Osteoblast (primary cell): ENCODE data around the gene TARP.
"Not testable (repeated sequence)": the region's sequence is repeated elsewhere in the genome, so short reads cannot be mapped to it uniquely, and the experiment has no call there.

Source experiments
- DNase-seq: peaks from one replicate; pipeline ENCODE4 v3.0.0; 2011; ENCODE audit warnings: low spot score, mixed read lengths; ENCODE audit not compliant: insufficient read length; ENCODE audit errors: missing footprints
- H2AFZ ChIP-seq: 2 replicates; pipeline ENCODE4 v1.6.0; 2011; ENCODE audit warnings: mild to moderate bottlenecking, low read length
- H3K27ac ChIP-seq: 2 replicates; pipeline ENCODE4 v1.5.1; 2011; ENCODE audit warnings: mild to moderate bottlenecking, low read depth, low read length, moderate library complexity
- H3K27me3 ChIP-seq: 2 replicates; pipeline ENCODE4 v1.6.0; 2012; ENCODE audit warnings: mild to moderate bottlenecking, control low read depth, inconsistent platforms, low read length, moderate library complexity; ENCODE audit not compliant: insufficient read depth
- H3K36me3 ChIP-seq: 2 replicates; pipeline ENCODE4 v1.5.1; 2011; ENCODE audit warnings: mild to moderate bottlenecking, low read length, control low read depth, moderate library complexity; ENCODE audit not compliant: insufficient read depth
- H3K4me1 ChIP-seq: 2 replicates; pipeline ENCODE4 v1.5.1; 2011; ENCODE audit warnings: mild to moderate bottlenecking, low read length, control low read depth, moderate library complexity; ENCODE audit not compliant: insufficient read depth
- H3K4me2 ChIP-seq: 2 replicates; pipeline ENCODE4 v1.6.0; 2011; ENCODE audit warnings: mild to moderate bottlenecking, low read length; ENCODE audit not compliant: insufficient read depth
- H3K4me3 ChIP-seq: fragments of 200-600 bp; sonication (generic); 3 replicates; pipeline ENCODE4 v1.5.1; 2012; ENCODE audit warnings: mild to moderate bottlenecking, low read length, inconsistent platforms; ENCODE audit not compliant: insufficient read depth
- H3K79me2 ChIP-seq: 2 replicates; pipeline ENCODE4 v1.6.0; 2012; ENCODE audit warnings: mild to moderate bottlenecking, low read length, control low read depth, inconsistent platforms; ENCODE audit not compliant: insufficient read depth
- H3K9me3 ChIP-seq: 2 replicates; pipeline ENCODE4 v1.5.1; 2011; ENCODE audit warnings: low read depth, low read length, control low read depth
- H4K20me1 ChIP-seq: 2 replicates; pipeline ENCODE4 v1.6.0; 2012; ENCODE audit warnings: mild to moderate bottlenecking, low read length, control low read depth; ENCODE audit not compliant: insufficient read depth
- CTCF ChIP-seq: IDR thresholded peaks from 2 replicates; pipeline ENCODE4 v1.5.1; 2011; ENCODE audit warnings: mild to moderate bottlenecking, low read depth, low read length, moderate library complexity; ENCODE audit errors: extremely low read depth

Gene TARP

GRCh38 chr7:38274927-38275620 lies 1.6 kb upstream of the TARP start:
- Histone ChIP-seq H3K4me1 (no peaks in the 10 kb centered on the region), H3K4me3 (no peak overlapping the region), H2AFZ (no peak overlapping the region), H3K9me3 (no peaks in the 10 kb centered on the region), H3K79me2 (no peaks in the 10 kb centered on the region), H3K36me3 (no peaks in the 10 kb centered on the region), H3K27ac (no peak overlapping the region), H4K20me1 (no peaks in the 10 kb centered on the region), H3K4me2 (no peak overlapping the region), H3K27me3 (no peaks in the 10 kb centered on the region)
- DNase-seq = no peak
- no peak for TF ChIP-seq CTCF

GRCh38 chr7:38274486-38274885 lies 1.1 kb upstream of the TARP start:
- no peak overlapping the region for H3K4me3 ChIP-seq
- no peak overlapping the region for H3K4me2 ChIP-seq
- no peak overlapping the region for H3K27ac ChIP-seq
- H3K4me1 ChIP-seq = no peaks in the 10 kb centered on the region
- H2AFZ ChIP-seq = no peak overlapping the region
- DNase-seq = no peak
- no peak for TF ChIP-seq CTCF
- no peaks in the 10 kb centered on the region for H3K9me3 ChIP-seq
- H3K27me3 ChIP-seq = no peaks in the 10 kb centered on the region
- no peaks in the 10 kb centered on the region for H3K79me2 ChIP-seq
- H3K36me3 ChIP-seq = no peaks in the 10 kb centered on the region
- no peaks in the 10 kb centered on the region for H4K20me1 ChIP-seq

DNA sequence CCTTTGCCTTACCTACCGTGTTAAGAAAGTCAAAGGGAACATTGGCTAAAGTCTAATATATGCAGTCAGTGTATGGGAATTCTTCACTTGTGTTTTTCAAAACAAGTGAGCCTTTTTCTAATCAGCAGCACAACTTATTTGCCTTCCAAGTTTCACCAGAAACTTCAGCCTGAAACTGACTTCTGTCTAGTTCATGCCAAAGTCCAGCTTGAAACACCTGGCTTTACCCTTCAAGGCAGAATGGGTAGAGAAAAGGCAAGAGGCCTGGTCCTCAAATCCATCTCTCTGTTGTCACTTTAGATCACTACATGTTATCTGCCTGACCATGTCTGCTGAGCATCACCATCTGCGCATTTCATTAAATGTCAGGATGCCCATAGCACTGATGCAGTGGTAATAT lies 3.0 kb downstream of the TARP start:
- not testable (repeated sequence) for H3K4me3 ChIP-seq, H3K27me3 ChIP-seq, H3K36me3 ChIP-seq, H3K4me1 ChIP-seq, H4K20me1 ChIP-seq, H3K9me3 ChIP-seq, H2AFZ ChIP-seq, H3K27ac ChIP-seq, H3K79me2 ChIP-seq, H3K4me2 ChIP-seq, DNase-seq

- not testable (repeated sequence) for H3K4me1 ChIP-seq, H3K79me2 ChIP-seq, H3K27me3 ChIP-seq, H3K4me2 ChIP-seq, DNase-seq, H4K20me1 ChIP-seq, H3K9me3 ChIP-seq, H2AFZ ChIP-seq, H3K27ac ChIP-seq, H3K4me3 ChIP-seq, H3K36me3 ChIP-seq
Measured at GRCh38 chr7:38269704-38270346, 3.6 kb downstream of the TARP start.

GRCh38 chr7:38265958-38266357 lies 7.5 kb downstream of the TARP start:
- not testable (repeated sequence) for H2AFZ ChIP-seq, H3K27ac ChIP-seq, H4K20me1 ChIP-seq, H3K4me3 ChIP-seq, H3K36me3 ChIP-seq, H3K4me2 ChIP-seq, H3K79me2 ChIP-seq, H3K9me3 ChIP-seq, H3K4me1 ChIP-seq, H3K27me3 ChIP-seq, DNase-seq

DNA sequence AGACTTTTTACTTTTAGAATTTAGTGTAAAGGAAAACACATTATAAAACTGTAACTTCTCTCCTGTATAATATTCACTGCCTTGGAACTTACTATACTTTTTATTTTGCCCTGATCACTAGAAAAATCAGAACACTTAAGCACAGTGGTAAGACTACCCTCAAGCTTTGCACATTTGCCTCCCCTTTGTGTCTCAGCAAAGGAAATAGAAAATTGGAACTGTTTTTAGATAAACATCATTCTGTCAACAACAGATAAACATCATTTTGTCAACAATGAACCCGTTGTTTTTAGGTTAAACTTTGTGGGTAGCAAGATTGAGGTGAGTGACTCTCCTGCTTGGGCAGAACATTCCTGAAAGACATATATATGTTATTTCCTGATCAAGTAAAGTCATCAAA lies 8.8 kb downstream of the TARP start:
- H3K4me1 ChIP-seq, H3K27ac ChIP-seq, H3K9me3 ChIP-seq, H3K4me2 ChIP-seq, H3K36me3 ChIP-seq, H3K79me2 ChIP-seq, DNase-seq, H2AFZ ChIP-seq, H4K20me1 ChIP-seq, H3K27me3 ChIP-seq, H3K4me3 ChIP-seq: not testable (repeated sequence)

DNA sequence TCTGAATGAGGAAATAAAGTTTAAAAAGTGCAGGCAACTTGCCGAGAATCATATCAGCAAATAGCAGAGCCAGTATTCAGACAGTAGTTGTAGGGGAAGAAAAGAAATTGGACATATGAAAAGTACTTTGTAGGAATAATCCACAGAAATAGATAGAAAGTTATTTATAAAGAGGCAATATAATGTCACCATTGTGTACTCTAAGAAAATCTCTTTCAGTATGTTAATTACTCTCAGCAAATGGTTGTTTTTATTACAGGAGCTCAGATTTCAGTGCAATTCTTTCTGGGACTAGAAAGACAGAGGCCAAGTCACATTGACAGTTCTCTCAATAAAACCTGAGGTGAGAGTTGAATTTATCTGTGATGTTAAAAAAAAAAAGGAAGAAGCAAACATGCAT lies 10.2 kb downstream of the TARP start:
- not testable (repeated sequence) for H3K4me3 ChIP-seq, H3K27me3 ChIP-seq, H3K36me3 ChIP-seq, H3K27ac ChIP-seq, DNase-seq, H3K79me2 ChIP-seq, H3K4me2 ChIP-seq, H2AFZ ChIP-seq, H3K4me1 ChIP-seq, H3K9me3 ChIP-seq, H4K20me1 ChIP-seq
